ENCODE measurements around the gene HLA-DOB. TPM values are rescaled to one million over a fixed set of nuclear protein-coding genes. Genes with fewer than 3 reads are reported as not detected.
A peak's percentile ranks its signal among the peaks of the same experiment; 100 is the strongest.

HLA-DOB gene
- total RNA-seq, 1 donor from 2014 or later, result 0.20 TPM

- H3K36me3 ChIP-seq (ENCODE audit: insufficient read depth, low read length), result peaks cover 6% of the 10 kb centered on the region
- peaks cover 23% of the 10 kb centered on the region for H3K36me3 Mint-ChIP-seq (ENCODE audit: low read depth, unreplicated experiment)
- no peak for TF ChIP-seq EZH2 (IDR thresholded peaks at IDR 0.05; ENCODE audit: insufficient read depth, low read length)
- TF ChIP-seq CTCF (IDR thresholded peaks at IDR 0.05; ENCODE audit: insufficient read depth, low read depth, low read length), result no peak
- FAIRE-seq (no peak), DNase-seq (ENCODE audit: low read depth) (no peak)
- peaks cover 1% of the 10 kb centered on the region for H3K9me3 Mint-ChIP-seq (ENCODE audit: unreplicated experiment)
- peaks cover 14% of the 10 kb centered on the region for H3K4me1 Mint-ChIP-seq (ENCODE audit: low read depth, unreplicated experiment)
- H3K9me3 ChIP-seq (ENCODE audit: insufficient read depth, low read depth, low read length), result no peaks in the 10 kb centered on the region
- H4K20me1 ChIP-seq (ENCODE audit: insufficient read depth, low read length), result peaks cover 2% of the 10 kb centered on the region
- peak overlapping the region; percentile 58 for H3K4me3 Mint-ChIP-seq (ENCODE audit: unreplicated experiment)
- no peak overlapping the region for H3K4me3 ChIP-seq (ENCODE audit: insufficient read depth, low read depth, low read length)
- H3K27ac Mint-ChIP-seq (ENCODE audit: unreplicated experiment), result no peak overlapping the region
- peaks cover 7% of the 10 kb centered on the region for H3K79me2 ChIP-seq (ENCODE audit: insufficient read depth, low read length)
- peaks cover 16% of the 10 kb centered on the region for H3K27me3 Mint-ChIP-seq (ENCODE audit: low read depth, unreplicated experiment)
- no peaks in the 10 kb centered on the region for H3K27me3 ChIP-seq (ENCODE audit: insufficient read depth, low read length)
- H3K4me1 ChIP-seq (ENCODE audit: insufficient read depth, low read length), result peaks cover 11% of the 10 kb centered on the region
- H3K27ac ChIP-seq (ENCODE audit: low read depth, low read length), result no peak overlapping the region
- H3K4me2 ChIP-seq (ENCODE audit: low read length), result no peak overlapping the region
- H2AFZ ChIP-seq (ENCODE audit: low read depth, low read length), result no peak overlapping the region
- no peak overlapping the region for H3K9ac ChIP-seq (ENCODE audit: low read length)
Measured at GRCh38 chr6:32842021-32842650, 25.3 kb upstream of the HLA-DOB start.

- no peak for TF ChIP-seq EZH2 (IDR thresholded peaks at IDR 0.05; ENCODE audit: insufficient read depth, low read length)
- Histone ChIP-seq H3K79me2 (ENCODE audit: insufficient read depth, low read length) (peaks cover 9% of the 10 kb centered on the region), H4K20me1 (ENCODE audit: insufficient read depth, low read length) (peaks cover 8% of the 10 kb centered on the region), H3K4me2 (ENCODE audit: low read length) (no peak overlapping the region), H3K36me3 (ENCODE audit: insufficient read depth, low read length) (no peaks in the 10 kb centered on the region), H3K9ac (ENCODE audit: low read length) (no peak overlapping the region), H3K4me1 (ENCODE audit: insufficient read depth, low read length) (peaks cover 14% of the 10 kb centered on the region), H3K4me3 (ENCODE audit: insufficient read depth, low read depth, low read length) (no peak overlapping the region), H3K27ac (ENCODE audit: low read depth, low read length) (no peak overlapping the region), H2AFZ (ENCODE audit: low read depth, low read length) (no peak overlapping the region), H3K9me3 (ENCODE audit: insufficient read depth, low read depth, low read length) (no peaks in the 10 kb centered on the region), H3K27me3 (ENCODE audit: insufficient read depth, low read length) (no peaks in the 10 kb centered on the region)
- no peak overlapping the region for H3K27ac Mint-ChIP-seq (ENCODE audit: unreplicated experiment)
- peaks cover 14% of the 10 kb centered on the region for H3K27me3 Mint-ChIP-seq (ENCODE audit: low read depth, unreplicated experiment)
- H3K4me1 Mint-ChIP-seq (ENCODE audit: low read depth, unreplicated experiment), result peaks cover 19% of the 10 kb centered on the region
- peaks cover 1% of the 10 kb centered on the region for H3K9me3 Mint-ChIP-seq (ENCODE audit: unreplicated experiment)
- DNase-seq (ENCODE audit: low read depth), result no peak
- no peak overlapping the region for H3K4me3 Mint-ChIP-seq (ENCODE audit: unreplicated experiment)
- FAIRE-seq, result no peak
- H3K36me3 Mint-ChIP-seq (ENCODE audit: low read depth, unreplicated experiment), result peaks cover 19% of the 10 kb centered on the region
Measured at GRCh38 chr6:32840604-32841246, 23.9 kb upstream of the HLA-DOB start.

- FAIRE-seq (no peak), DNase-seq (ENCODE audit: low read depth) (no peak)
- no peak overlapping the region for H3K4me3 ChIP-seq (ENCODE audit: insufficient read depth, low read depth, low read length)
- no peaks in the 10 kb centered on the region for H3K36me3 ChIP-seq (ENCODE audit: insufficient read depth, low read length)
- peak overlapping the region; percentile 87 for H3K4me3 Mint-ChIP-seq (ENCODE audit: unreplicated experiment)
- no peak overlapping the region for H2AFZ ChIP-seq (ENCODE audit: low read depth, low read length)
- peaks cover 9% of the 10 kb centered on the region for H3K79me2 ChIP-seq (ENCODE audit: insufficient read depth, low read length)
- no peaks in the 10 kb centered on the region for H3K9me3 ChIP-seq (ENCODE audit: insufficient read depth, low read depth, low read length)
- H3K4me1 Mint-ChIP-seq (ENCODE audit: low read depth, unreplicated experiment), result peaks cover 26% of the 10 kb centered on the region
- H3K27ac ChIP-seq (ENCODE audit: low read depth, low read length), result no peak overlapping the region
- peaks cover 1% of the 10 kb centered on the region for H3K9me3 Mint-ChIP-seq (ENCODE audit: unreplicated experiment)
- peaks cover 8% of the 10 kb centered on the region for H4K20me1 ChIP-seq (ENCODE audit: insufficient read depth, low read length)
- H3K27me3 ChIP-seq (ENCODE audit: insufficient read depth, low read length), result no peaks in the 10 kb centered on the region
- H3K4me2 ChIP-seq (ENCODE audit: low read length), result no peak overlapping the region
- H3K9ac ChIP-seq (ENCODE audit: low read length), result no peak overlapping the region
- H3K4me1 ChIP-seq (ENCODE audit: insufficient read depth, low read length), result peaks cover 10% of the 10 kb centered on the region
- peak overlapping the region; percentile 77 for H3K27ac Mint-ChIP-seq (ENCODE audit: unreplicated experiment)
- H3K36me3 Mint-ChIP-seq (ENCODE audit: low read depth, unreplicated experiment), result peaks cover 22% of the 10 kb centered on the region
- peaks cover 14% of the 10 kb centered on the region for H3K27me3 Mint-ChIP-seq (ENCODE audit: low read depth, unreplicated experiment)
- TF ChIP-seq CTCF (IDR thresholded peaks at IDR 0.05; ENCODE audit: insufficient read depth, low read depth, low read length) (no peak), EZH2 (IDR thresholded peaks at IDR 0.05; ENCODE audit: insufficient read depth, low read length) (no peak)
Measured at GRCh38 chr6:32839356-32839755, 22.6 kb upstream of the HLA-DOB start.

All from astrocyte (in vitro differentiated cells and primary cell).